ENCODE measurements around the gene GPT2.

GPT2 gene

DNA sequence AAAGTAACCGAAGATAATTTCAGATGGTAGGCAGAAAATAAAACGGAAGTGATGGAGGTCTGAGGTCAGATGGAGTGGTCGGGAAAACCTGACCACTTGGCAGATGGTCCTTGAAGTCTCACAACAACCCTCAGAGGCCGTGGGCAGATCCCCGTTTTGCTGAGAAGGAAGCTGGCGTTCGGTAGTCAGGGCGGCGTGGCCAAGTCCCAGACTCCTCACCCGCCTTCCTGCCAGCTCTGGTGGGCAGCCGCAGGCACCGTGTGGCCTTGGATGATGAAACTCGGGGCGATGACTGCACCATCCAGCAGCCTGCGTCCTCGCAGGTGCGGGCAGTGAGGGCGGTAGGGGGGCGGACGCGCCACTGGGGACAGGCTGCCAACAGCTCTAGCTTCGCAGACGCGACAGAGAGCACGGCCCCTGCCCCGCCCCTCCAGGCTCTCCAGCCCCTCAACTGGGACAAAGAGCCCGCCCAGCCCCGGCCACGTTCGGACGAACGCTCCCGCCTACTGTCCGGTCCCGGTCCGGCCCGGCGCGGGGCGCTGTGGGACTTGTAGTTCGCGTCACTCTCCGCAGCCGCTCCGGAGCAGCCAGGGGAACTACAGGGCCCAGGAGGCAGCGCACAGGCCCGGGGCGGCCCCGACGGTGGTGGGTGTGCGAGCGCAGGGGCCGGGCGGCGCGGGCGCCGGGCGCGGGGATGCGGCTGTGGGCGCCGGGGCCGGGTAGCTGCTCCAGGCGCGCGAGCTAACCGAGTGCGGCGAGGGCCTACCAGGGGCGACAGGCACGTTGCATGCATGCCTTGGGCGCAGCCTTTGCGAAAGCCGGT, at the start of gene GPT2:
TSS of gene GPT2 (plus strand) at position 673 of the 823 bp plus-strand sequence. CDS start 354 bp downstream, outside the sequence.
- DNase-seq (ENCODE audit: low read depth in 2 of 2) = peak; percentile 57 to 84

- no peak for DNase-seq (ENCODE audit: low read depth in 2 of 2)
Observed at GRCh38 chr16:46836534-46837530, 47.3 kb upstream of the GPT2 start.

- no peak for DNase-seq (ENCODE audit: low read depth in 2 of 2)
Observed at GRCh38 chr16:46839986-46840443, 44.1 kb upstream of the GPT2 start.

- no peak for DNase-seq (ENCODE audit: low read depth in 2 of 2)
Observed at GRCh38 chr16:46842192-46842895, 41.8 kb upstream of the GPT2 start.

GRCh38 chr16:46843898-46844642, 40.1 kb upstream of the GPT2 start:
- DNase-seq (ENCODE audit: low read depth in 2 of 2) = no peak

- no peak for DNase-seq (ENCODE audit: low read depth in 2 of 2)
Observed at GRCh38 chr16:46844771-46845170, 39.4 kb upstream of the GPT2 start.

DNA sequence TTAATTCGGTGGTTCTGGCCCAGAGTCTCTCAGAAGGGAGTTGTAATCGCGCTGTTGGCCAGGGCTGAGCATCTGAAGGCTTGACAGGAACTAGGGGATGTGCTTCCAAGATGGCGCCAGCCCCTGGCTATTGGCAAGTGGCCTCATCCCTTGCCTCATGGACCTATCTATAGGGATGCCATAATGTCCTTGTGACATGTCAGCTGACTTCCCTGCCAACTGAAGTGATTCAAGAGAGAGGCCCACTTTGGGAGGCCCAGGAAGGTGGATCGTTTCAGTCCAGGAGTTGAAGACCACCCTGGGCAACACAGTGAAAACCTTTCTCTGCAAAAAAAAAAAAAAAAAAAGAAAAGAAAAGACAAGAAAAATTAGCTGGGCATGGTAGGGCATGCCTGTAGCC, 38.2 kb upstream of the GPT2 start:
- no peak for DNase-seq (ENCODE audit: low read depth in 2 of 2)

GRCh38 chr16:46848768-46849764, 35.1 kb upstream of the GPT2 start:
- DNase-seq (ENCODE audit: low read depth in 2 of 2) = no peak

- DNase-seq (ENCODE audit: low read depth in 2 of 2) = no peak
Observed at GRCh38 chr16:46850619-46851555, 33.3 kb upstream of the GPT2 start.

- DNase-seq (ENCODE audit: low read depth in 2 of 2) = no peak
Observed at GRCh38 chr16:46852130-46852529, 32.0 kb upstream of the GPT2 start.

- peak; percentile 28 to 46 for DNase-seq (ENCODE audit: low read depth in 2 of 2)
Observed at GRCh38 chr16:46853713-46854443, 30.3 kb upstream of the GPT2 start.

DNA sequence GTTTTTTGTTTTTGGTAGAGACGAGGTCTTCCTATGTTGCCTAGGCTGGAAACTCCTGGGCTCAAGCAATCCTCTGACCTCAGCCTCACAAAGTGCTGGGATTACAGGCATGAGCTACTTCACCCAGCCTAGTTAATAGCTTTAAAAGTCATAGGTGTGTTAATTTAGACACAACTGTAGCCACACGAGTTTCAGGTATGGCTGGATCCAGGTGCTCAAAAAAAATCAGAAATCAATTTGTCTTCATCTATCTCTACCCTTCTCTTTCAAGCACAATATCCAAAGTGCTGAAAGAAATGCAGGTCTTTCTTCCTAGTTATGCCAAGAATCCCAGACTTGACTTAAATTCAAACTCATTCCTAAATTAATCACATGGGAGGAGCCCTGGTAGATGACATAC, 29.3 kb upstream of the GPT2 start:
- no peak for DNase-seq (ENCODE audit: low read depth in 2 of 2)

GRCh38 chr16:46855389-46855788, 28.8 kb upstream of the GPT2 start:
- no peak for DNase-seq (ENCODE audit: low read depth in 2 of 2)

DNA sequence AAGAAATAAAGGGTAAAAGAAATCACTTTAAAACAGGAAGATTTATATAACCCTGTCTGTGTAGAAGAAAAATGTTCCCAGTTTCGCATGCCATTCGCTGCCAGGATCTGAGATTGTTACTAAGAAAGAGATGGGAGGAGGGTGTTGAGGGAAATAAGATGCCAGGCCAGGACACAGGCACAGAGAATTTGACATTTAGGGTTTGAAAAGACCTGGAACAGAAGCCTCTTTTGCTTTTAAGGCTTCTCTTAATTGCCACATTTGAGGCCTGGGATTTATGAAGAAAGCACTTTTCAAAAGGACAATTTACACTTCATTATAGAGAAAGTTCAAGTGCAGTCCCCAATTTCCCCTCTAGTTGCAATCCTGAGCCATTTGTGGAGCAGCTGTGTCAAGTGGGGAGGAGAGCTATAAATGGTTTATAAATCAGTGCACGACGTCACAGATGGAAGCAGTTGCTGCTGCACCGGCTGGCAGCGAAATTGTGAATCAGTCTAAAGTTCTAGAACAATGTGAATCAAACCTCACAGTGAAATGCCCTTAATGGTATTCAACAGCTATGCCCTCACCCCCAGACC, 26.7 kb upstream of the GPT2 start:
- no peak for DNase-seq (ENCODE audit: low read depth in 2 of 2)

- no peak for DNase-seq (ENCODE audit: low read depth in 2 of 2)
Observed at GRCh38 chr16:46858151-46858550, 26.0 kb upstream of the GPT2 start.

DNA sequence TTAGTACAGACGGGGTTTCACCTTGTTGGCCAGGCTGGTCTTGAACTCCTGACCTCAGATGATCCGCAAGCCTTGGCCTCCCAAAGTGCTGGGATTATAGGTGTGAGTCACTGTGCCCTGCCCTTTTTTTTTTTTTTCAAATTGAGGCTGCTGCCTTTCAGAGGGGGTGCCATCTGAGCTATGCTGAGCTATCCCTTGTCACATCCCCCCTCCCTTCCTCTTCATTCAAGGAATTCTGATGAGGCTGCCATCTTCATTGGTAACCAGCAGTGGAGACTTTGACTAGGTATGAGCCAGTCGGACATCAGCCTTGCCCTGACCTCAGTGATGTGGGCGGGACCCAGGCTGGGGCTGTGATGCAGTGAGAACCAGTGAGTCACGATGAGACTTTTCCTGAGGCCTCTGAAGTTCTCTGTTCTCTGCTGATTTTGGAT, 24.4 kb upstream of the GPT2 start:
- peak in 1 of 2 experiments; percentile 38 for DNase-seq (ENCODE audit: low read depth in 2 of 2)
